GM18505 (cell line): ENCODE results near the gene MYO18A.
A peak's percentile ranks its signal among the peaks of the same experiment; 100 is the strongest.
"Not testable (repeated sequence)": the region's sequence is repeated elsewhere in the genome, so short reads cannot be mapped to it uniquely, and the experiment has no call there.

Experiments
- ATAC-seq: cut with Tn5 transposase; IDR thresholded peaks from one replicate; pipeline ENCODE4 v1.9.1; 2021; ENCODE audit not compliant: unreplicated experiment
- POLR2A ChIP-seq: IDR thresholded peaks from 4 replicates; pipeline ENCODE4 v1.6.1; 2011; ENCODE audit warnings: borderline replicate concordance; ENCODE audit not compliant: insufficient read depth, insufficient read length; ENCODE audit errors: extremely low read depth

The MYO18A gene

DNA sequence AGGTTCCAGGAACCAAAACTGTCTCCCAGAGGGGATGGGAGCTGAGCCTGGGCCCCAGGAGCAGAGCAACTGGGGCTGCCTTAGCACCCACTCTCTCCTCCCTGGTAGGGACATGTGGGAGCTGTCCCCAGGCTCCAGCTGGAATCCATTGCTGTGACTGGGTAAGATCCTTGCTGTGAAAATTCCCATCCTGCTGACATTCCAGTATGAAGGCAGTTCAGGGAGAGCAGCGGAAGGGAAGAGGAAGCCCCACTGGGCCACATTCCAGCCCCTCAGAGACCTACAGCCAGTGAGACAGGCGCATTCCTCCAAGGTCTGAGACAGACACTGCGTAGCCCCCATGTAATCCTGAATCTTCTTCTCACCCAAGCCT, 24.2 kb downstream of the MYO18A start:
- TF ChIP-seq POLR2A, result no peak

DNA sequence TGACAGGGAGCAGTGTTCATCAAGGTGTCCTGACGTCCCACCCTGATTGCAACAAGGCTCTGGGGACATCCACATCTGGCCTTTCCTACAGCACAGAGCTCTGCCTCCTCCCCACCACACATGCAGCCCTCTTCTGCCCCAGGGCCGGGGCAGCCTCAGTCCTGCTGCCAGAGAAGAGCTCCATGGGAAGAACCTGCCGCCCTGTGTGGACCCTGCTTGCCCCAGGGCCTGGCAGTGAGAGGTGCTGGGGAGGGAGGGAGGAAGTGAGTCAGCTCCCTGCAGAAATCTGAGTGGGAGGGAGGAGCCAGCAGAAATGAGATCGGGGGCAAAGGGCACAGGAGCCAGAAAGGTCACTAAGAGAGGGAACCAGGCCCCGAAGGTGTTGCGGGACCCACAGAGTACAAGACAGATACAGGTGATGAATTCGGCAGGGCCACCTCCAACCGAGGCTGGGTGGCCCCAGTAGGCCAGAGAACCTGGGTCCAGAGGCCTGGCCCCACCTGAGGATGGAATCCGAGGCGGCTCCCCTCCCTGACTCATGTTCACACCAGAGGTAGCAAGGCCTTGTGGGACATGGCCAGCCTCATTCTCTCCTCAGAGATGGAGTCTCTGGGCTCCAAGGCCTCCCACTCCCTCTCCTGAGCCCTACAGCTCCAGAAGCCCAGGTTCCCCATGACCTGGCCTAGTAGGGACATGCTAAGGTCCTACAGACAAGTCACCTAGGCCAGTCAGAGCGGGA, 24.8 kb downstream of the MYO18A start:
- no peak for TF ChIP-seq POLR2A
- ATAC-seq, result no peak

More for the DNA sequence above, 24.2 kb downstream of the MYO18A start:
- ATAC-seq, result no peak

DNA sequence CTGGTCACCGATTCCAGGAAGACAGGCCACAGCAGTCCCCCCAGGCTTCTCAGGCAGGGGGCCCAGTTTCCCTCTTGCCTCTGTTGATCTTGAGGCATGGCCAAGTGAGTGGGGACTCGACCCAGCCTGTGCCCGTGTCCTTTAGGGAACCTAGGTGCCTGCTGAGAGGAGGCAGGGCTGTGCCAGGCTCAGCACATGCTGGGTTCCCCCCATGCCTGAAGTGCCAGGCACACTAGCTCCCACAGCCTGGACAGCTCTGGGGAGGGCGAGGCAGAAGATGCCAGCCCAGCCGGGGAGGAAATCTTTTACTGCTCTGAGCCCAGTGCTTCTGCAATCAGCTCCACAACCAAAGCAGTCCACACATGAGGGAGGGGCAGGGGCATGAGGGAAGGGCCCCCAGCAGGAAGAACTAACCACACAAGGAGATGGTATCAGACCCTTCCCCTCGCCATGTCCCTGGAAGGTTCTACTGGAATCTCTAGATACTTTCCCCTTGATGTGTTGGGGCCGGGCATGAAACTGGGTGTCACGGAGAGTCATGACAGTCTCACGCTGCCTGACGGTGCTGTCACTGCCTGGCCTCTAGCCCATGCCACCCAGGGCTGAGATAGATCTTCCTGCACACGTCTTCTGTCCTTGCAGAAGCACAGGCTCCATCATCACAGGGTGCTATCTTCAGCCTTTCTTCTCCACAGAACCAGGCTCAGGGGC, 25.5 kb downstream of the MYO18A start:
- no peak for TF ChIP-seq POLR2A
- ATAC-seq, result no peak

DNA sequence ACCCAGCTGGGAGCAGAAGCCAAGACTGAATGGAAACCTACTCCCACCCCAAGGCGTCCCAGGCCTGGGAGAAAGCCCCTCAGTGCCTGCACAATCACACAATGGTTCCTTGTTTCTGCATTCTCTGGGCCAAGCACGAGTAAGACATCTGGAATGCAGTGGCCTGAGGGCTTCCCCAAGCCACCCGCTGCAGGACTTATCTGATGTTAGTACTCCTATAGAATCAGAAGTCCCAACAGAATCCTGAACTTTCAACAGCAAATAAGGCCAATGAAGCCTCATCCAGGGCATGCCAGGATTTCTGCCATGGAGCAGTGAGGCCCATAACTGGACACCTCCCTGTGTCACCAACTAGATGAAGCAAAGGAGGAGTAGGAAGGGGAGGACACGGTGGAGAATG, 28.6 kb downstream of the MYO18A start:
- TF ChIP-seq POLR2A, result no peak
- no peak for ATAC-seq

DNA sequence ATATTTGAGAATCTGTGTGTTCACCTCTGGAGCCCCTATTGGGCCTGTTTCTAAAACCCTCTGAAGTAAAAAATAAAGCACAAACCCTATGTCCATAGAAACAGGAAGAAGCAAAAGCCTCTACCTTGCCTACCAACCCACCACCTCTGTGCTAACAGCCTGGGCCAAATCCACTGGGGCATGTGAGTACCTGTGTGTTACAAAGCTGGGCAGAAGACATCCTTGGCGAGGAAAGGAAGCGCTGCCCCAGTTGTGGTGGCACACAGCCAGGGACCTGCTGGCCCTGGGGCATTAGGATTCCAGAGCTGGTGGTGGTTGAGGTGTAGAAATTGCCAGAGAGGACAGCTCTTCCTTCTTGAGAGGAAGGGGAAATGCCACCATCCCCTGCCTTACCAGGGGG, 30.0 kb downstream of the MYO18A start:
- no peak for TF ChIP-seq POLR2A
- ATAC-seq, result no peak

DNA sequence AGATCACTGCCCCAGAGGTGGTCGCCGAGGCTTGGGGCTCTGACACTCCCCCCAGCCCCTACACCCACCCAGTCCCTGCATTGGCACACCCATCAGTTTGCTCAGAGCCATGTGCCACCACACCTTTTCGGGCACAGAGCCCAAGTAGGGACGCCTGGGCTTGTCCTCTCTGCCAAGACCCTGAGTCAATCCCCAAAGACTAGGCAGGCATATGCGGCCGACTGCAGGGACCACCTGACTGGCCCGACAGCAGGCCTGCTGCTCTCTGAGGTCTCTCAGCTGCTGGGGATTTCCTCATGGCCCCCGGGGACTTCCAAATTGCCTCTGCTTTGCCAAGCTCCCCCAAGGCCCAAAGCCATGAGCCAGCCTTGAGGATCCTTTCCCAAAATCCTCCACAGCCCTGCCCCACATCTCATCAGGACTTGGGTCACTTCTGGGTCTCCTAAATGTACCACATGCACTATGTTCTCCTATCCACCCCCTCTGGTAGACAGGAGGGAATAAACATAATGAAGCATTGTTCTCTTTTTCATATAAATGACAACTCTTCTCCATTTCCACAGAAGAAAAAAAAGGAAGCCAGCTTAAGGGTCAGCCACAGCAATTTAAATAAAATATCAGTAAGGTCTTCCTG, 30.6 kb downstream of the MYO18A start:
- no peak for ATAC-seq
- no peak for TF ChIP-seq POLR2A

DNA sequence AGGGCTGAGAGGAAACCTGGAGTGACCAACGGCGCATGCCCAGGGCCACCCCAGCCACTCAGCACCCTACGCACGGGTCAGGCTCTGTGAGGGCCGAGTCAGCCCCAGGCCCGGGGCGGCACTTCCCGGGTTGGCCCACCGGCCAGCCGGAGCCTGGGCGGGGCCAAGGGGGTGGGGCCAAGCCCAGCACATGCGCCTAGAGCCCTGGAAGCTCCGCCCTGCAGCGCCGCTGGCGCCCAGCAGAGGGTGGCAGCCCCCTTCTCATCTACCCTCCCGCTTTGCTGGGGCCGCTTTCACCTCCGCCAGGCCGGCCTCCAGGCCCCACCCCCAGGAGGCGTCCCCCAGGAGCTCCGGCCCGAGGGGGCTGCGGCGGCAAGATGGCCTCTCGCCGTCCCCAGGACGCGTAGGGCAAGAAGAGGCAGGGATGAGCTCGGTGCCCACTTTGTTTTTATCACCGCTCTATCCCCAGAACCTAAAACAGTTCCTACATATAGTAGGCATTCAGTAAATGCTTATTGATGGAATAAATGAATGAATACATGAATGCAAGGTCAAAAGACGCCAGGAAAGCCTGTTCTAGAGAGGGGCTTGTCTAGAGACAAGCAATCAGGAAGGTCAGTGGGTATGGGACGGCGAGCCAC, 31.3 kb downstream of the MYO18A start:
- peak; percentile 91 for ATAC-seq
- TF ChIP-seq POLR2A, result peak; percentile 91

DNA sequence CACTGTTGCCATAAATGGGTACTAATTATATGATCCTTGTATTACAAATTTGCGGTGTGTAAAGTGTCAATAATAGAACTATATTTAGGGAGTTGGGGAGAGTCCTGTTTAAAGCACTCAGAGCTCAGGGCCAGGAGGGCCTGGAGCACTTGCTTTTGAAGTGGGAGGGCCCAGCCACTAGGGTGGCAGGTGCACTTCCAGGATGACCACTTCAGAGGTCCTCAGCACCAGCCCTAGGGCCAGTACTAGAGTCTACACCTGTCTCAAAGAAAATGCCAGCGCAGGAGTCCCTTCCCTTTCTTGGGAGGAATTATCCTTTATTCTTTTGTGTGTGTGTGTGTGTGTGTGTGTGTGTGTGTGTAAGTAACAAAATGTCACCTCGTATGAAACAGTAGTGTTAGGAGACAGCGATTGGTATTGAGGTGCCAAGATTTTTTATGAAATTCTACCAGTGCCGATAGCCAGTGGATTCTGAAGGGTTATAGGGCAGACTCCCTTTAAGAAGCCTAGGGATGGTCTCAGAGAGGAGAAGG, 31.9 kb downstream of the MYO18A start:
- no peak for ATAC-seq
- no peak for TF ChIP-seq POLR2A

DNA sequence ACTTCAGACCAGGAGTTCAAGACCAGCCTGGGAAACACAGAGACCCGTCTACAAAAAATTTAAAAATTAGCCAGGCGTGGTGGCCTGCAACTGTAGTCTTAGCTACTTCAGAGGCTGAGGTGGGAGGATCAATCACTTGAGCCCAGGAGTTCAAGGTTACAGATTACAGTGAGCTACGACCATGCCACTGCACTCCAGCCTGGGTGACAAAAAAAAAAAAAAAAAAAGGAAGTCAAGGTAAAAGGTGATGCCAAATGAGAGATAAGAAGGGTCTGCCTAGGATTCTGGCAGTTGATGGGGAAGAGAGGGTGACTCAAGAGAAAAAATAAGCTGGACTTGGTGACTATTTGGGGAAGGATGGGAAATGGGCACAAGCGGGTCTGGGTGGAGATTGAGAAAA, 32.5 kb downstream of the MYO18A start:
- no peak for ATAC-seq
- no peak for TF ChIP-seq POLR2A

DNA sequence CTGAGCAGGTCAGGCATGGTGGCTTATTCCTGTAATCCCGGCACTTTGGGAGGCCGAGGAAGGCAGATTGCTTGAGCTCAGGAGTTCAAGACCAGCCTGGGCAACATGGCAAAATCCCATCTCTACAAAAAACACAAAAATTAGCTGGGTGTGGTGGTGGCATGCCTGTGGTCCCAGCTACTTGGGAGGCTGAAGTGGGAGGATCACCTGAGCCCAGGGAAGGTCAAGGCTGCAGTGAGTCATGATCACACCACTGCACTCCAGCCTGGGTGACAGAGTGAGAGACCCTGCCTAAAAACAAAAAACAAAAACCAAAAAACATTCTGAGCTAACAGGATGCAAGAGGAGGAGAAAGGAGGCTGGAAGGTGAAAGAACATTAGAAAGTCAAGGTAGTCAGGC, 33.0 kb downstream of the MYO18A start:
- ATAC-seq, result not testable (repeated sequence)

DNA sequence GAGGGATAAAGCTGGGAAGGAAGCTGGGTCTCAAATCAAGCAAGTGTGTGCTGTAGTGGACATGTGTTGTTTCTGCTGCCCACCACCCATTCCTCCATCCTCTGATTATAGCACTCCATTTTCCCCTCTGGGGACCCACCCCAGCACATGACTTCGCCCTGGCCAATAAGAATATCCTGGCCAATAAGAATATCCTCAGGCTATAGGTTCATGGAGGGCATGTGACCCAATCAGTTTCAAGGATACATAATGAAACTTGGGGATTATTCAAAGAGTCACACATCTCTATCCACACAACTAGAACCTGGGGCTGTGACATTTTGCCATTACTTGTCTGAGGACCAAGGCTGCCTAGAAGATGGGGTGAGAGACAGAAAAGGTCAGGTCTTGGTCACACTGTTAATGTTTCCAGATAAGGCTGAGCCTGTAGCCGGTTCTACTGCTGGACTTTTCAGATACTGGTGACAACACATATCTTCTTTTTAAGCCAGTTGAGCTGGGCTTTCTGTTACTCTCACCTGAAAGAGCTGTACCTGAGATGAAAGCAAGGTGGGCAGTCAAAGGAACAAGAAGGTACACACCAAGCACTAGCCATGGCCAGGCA, 33.7 kb downstream of the MYO18A start:
- TF ChIP-seq POLR2A, result no peak
- ATAC-seq, result no peak

DNA sequence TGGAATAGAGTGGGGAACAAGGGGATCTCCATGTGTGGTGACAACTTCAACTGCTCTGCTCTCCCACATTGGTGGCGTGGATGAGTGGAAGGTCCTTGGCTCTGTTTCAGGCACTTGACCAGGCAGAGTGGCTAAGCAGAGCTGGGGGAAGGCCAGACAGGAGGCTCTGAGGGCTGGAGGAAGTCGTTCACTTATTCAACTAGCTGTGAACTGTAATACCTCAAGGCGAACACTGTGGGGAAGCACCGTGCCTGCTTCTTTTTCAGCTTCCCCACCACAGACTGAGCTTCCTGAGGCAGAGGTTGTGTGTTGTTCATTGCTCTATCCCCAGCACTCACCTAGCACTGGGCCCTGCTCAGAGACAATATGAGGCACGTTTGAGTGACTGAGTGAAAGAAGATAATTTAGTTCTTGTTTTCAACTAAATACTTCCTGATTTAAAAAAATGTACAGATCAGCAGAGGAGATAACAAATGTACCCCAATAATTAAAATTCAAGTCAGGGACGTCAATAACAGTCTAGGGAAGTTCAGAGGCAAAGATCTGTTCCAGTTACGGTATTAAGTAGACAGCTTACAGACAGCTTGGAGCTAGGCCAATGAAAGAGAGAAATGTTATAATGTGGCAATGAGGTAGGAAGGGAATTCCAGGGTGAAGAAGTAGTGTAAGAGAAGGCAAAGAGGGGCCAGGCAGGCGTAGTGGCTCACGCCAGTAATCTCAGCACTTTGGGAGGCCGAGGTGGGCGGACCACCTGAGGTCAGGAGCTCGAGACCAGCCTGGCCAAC, 34.7 kb downstream of the MYO18A start:
- no peak for ATAC-seq
- no peak for TF ChIP-seq POLR2A
